Hepatocyte (in vitro differentiated cells): Measurements from ENCODE around the gene GTF3C2. TPM values are rescaled to one million over a fixed set of nuclear protein-coding genes. Genes with fewer than 3 reads are reported as not detected.

Source experiments
- DNase-seq: peaks from one replicate; pipeline ENCODE4 v3.0.0-alpha.2; 2016; ENCODE audit warnings: low spot score
- H2AFZ ChIP-seq: fragments of 200-600 bp; sonication (generic); 2 replicates; pipeline ENCODE4 v1.6.0; 2016; ENCODE audit warnings: antibody characterized with exemption, mild to moderate bottlenecking
- H3K27ac ChIP-seq: fragments of 200-600 bp; sonication (generic); 2 replicates; pipeline ENCODE4 v1.5.1; 2016; ENCODE audit warnings: mild to moderate bottlenecking
- H3K27me3 ChIP-seq: fragments of 200-600 bp; sonication (generic); 2 replicates; pipeline ENCODE4 v1.6.1; 2016
- H3K36me3 ChIP-seq: fragments of 200-600 bp; sonication (generic); replicated peaks from 2 replicates; pipeline ENCODE4 v1.5.1; 2016; ENCODE audit warnings: low read depth; ENCODE audit not compliant: insufficient read depth
- H3K4me1 ChIP-seq: fragments of 200-600 bp; sonication (generic); 2 replicates; pipeline ENCODE4 v1.5.1; 2016; ENCODE audit warnings: mild to moderate bottlenecking, moderate library complexity; ENCODE audit not compliant: insufficient read depth
- H3K4me2 ChIP-seq: fragments of 200-600 bp; sonication (generic); 2 replicates; pipeline ENCODE4 v1.6.0; 2016
- H3K4me3 ChIP-seq: fragments of 200-600 bp; sonication (generic); 2 replicates; pipeline ENCODE4 v1.5.1; 2016; ENCODE audit warnings: mild to moderate bottlenecking
- H3K79me2 ChIP-seq: fragments of 200-600 bp; sonication (generic); 2 replicates; pipeline ENCODE4 v1.6.0; 2017; ENCODE audit warnings: mild to moderate bottlenecking
- H3K9me2 ChIP-seq: fragments of 200-600 bp; sonication (generic); replicated peaks from 2 replicates; pipeline ENCODE4 v1.6.0; 2017; ENCODE audit warnings: mild to moderate bottlenecking; ENCODE audit not compliant: insufficient read depth
- H3K9me3 ChIP-seq: fragments of 200-600 bp; sonication (generic); 2 replicates; pipeline ENCODE4 v1.5.1; 2016; ENCODE audit warnings: low read depth, mild to moderate bottlenecking
- H4K20me1 ChIP-seq: fragments of 200-600 bp; sonication (generic); 2 replicates; pipeline ENCODE4 v1.6.0; 2016; ENCODE audit warnings: mild to moderate bottlenecking; ENCODE audit not compliant: insufficient read depth, poor library complexity, severe bottlenecking
- CTCF ChIP-seq: fragments of 200-600 bp; sonication (generic); IDR thresholded peaks from 2 replicates; pipeline ENCODE4 v1.5.1; 2016; ENCODE audit warnings: antibody characterized with exemption, mild to moderate bottlenecking; ENCODE audit not compliant: poor library complexity
- EZH2 ChIP-seq: fragments of 200-600 bp; sonication (generic); IDR thresholded peaks from 2 replicates; pipeline ENCODE4 v1.6.1; 2016; ENCODE audit warnings: antibody characterized with exemption, mild to moderate bottlenecking, borderline replicate concordance
- EZH2phosphoT487 ChIP-seq: fragments of 200-600 bp; sonication (generic); IDR thresholded peaks from one replicate; pipeline ENCODE4 v1.6.1; 2018; ENCODE audit warnings: antibody characterized with exemption, mild to moderate bottlenecking, low read depth, moderate library complexity; ENCODE audit not compliant: unreplicated experiment, severe bottlenecking
- WGBS: methylation state at CpG from one replicate; pipeline ENCODE4 v1.1.6; 2016; ENCODE audit warnings: low lambda C conversion rate; ENCODE audit errors: missing lambda C conversion rate; 5-methylcytosine and 5-hydroxymethylcytosine counted together
- polyA plus RNA-seq: library from polyadenylated mRNA; unstranded; fragments of >200 nt; fragmentation: Nextera tagmentation; extraction: Ambion mirVana; gene quantifications from 2 replicates; pipeline ENCODE4 v1.2.1, GENCODE V29; 2016
- total RNA-seq: library from RNA; depleted of rRNA; stranded (reverse); fragments of >200 nt; gene quantifications from 2 replicates; pipeline ENCODE4 v1.2.3, GENCODE V29; 2014

Gene GTF3C2
- total and polyA plus RNA-seq, 2 experiments from 2014 or later = 46.8 to 51.3 TPM

GRCh38 chr2:27306136-27306535 is 50.4 kb downstream of the GTF3C2 start:
- no peaks in the 10 kb centered on the region for H4K20me1 ChIP-seq
- DNase-seq = no peak
- 74% methylated on average over 21 of the region's 26 CpGs for WGBS

GRCh38 chr2:27305516-27305915 is 51.0 kb downstream of the GTF3C2 start:
- Histone ChIP-seq H3K27ac (no peak overlapping the region), H3K4me1 (peaks cover 5% of the 10 kb centered on the region), H3K4me3 (no peak overlapping the region), H4K20me1 (no peaks in the 10 kb centered on the region), H3K4me2 (no peak overlapping the region), H3K36me3 (no peaks in the 10 kb centered on the region), H3K79me2 (no peaks in the 10 kb centered on the region), H3K27me3 (peaks cover 48% of the 10 kb centered on the region), H3K9me2 (no peaks in the 10 kb centered on the region), H2AFZ (no peak overlapping the region), H3K9me3 (no peaks in the 10 kb centered on the region)
- WGBS = 94% methylated on average over 16 of the region's 16 CpGs
- TF ChIP-seq EZH2 (no peak), CTCF (no peak), EZH2phosphoT487 (no peak)
- DNase-seq = no peak

More at GRCh38 chr2:27306136-27306535, 50.4 kb downstream of the GTF3C2 start:
- H3K9me2 ChIP-seq = no peaks in the 10 kb centered on the region
- H3K4me3 ChIP-seq = no peak overlapping the region
- no peak overlapping the region for H3K27ac ChIP-seq
- no peaks in the 10 kb centered on the region for H3K79me2 ChIP-seq
- H2AFZ ChIP-seq = no peak overlapping the region
- peaks cover 5% of the 10 kb centered on the region for H3K4me1 ChIP-seq
- peaks cover 48% of the 10 kb centered on the region for H3K27me3 ChIP-seq
- no peaks in the 10 kb centered on the region for H3K36me3 ChIP-seq
- no peak overlapping the region for H3K4me2 ChIP-seq
- H3K9me3 ChIP-seq = no peaks in the 10 kb centered on the region
- TF ChIP-seq EZH2 (no peak), CTCF (no peak), EZH2phosphoT487 (no peak)

GRCh38 chr2:27304488-27305240 is 51.9 kb downstream of the GTF3C2 start:
- Histone ChIP-seq H3K27ac (no peak overlapping the region), H3K4me1 (peaks cover 5% of the 10 kb centered on the region), H2AFZ (no peak overlapping the region), H3K9me2 (no peaks in the 10 kb centered on the region), H4K20me1 (no peaks in the 10 kb centered on the region), H3K27me3 (peaks cover 48% of the 10 kb centered on the region), H3K79me2 (no peaks in the 10 kb centered on the region), H3K4me2 (no peak overlapping the region), H3K36me3 (no peaks in the 10 kb centered on the region), H3K9me3 (no peaks in the 10 kb centered on the region), H3K4me3 (no peak overlapping the region)
- WGBS = 90% methylated on average over 13 of the region's 13 CpGs
- TF ChIP-seq EZH2 = no peak
- no peak for TF ChIP-seq CTCF
- no peak for TF ChIP-seq EZH2phosphoT487
- no peak for DNase-seq
